Measurements from ENCODE around the gene PLXNB3. TPM values are rescaled to one million over a fixed set of nuclear protein-coding genes. Genes with fewer than 3 reads are reported as not detected.
"Not testable (repeated sequence)": the region's sequence is repeated elsewhere in the genome, so short reads cannot be mapped to it uniquely, and the experiment has no call there.

PLXNB3 gene
- total RNA-seq, 1 donor from 2014 or later = 4.5 TPM

GRCh38 chrX:153740631-153741222 is 23.3 kb upstream of the PLXNB3 start:
- Histone ChIP-seq H3K27me3 (ENCODE audit: control insufficient read depth, insufficient read depth, low read length) (no peaks in the 10 kb centered on the region), H3K4me3 (ENCODE audit: low read depth, low read length) (no peak overlapping the region), H3K36me3 (ENCODE audit: control insufficient read depth, insufficient read depth, low read length) (no peaks in the 10 kb centered on the region)
- TF ChIP-seq CTCF (IDR thresholded peaks at IDR 0.05; ENCODE audit: insufficient read depth, low read length, severe bottlenecking) = no peak
- no peak for DNase-seq (ENCODE audit: low read depth)
- no peak for FAIRE-seq

- FAIRE-seq (no peak), DNase-seq (ENCODE audit: low read depth) (no peak)
- TF ChIP-seq CTCF (IDR thresholded peaks at IDR 0.05; ENCODE audit: insufficient read depth, low read length, severe bottlenecking) = no peak
- no peaks in the 10 kb centered on the region for H3K36me3 ChIP-seq (ENCODE audit: control insufficient read depth, insufficient read depth, low read length)
- H3K27me3 ChIP-seq (ENCODE audit: control insufficient read depth, insufficient read depth, low read length) = no peaks in the 10 kb centered on the region
- no peak overlapping the region for H3K4me3 ChIP-seq (ENCODE audit: low read depth, low read length)
Measured at GRCh38 chrX:153741446-153741845, 22.6 kb upstream of the PLXNB3 start.

- not testable (repeated sequence) for DNase-seq (ENCODE audit: low read depth); H3K4me3 ChIP-seq (ENCODE audit: low read depth, low read length); FAIRE-seq; H3K27me3 ChIP-seq (ENCODE audit: control insufficient read depth, insufficient read depth, low read length); H3K36me3 ChIP-seq (ENCODE audit: control insufficient read depth, insufficient read depth, low read length)
Measured at GRCh38 chrX:153742111-153742510, 21.9 kb upstream of the PLXNB3 start.

GRCh38 chrX:153742796-153743467 is 21.1 kb upstream of the PLXNB3 start:
- not testable (repeated sequence) for FAIRE-seq; H3K36me3 ChIP-seq (ENCODE audit: control insufficient read depth, insufficient read depth, low read length); H3K4me3 ChIP-seq (ENCODE audit: low read depth, low read length); H3K27me3 ChIP-seq (ENCODE audit: control insufficient read depth, insufficient read depth, low read length); DNase-seq (ENCODE audit: low read depth)

GRCh38 chrX:153743468-153744209 is 20.4 kb upstream of the PLXNB3 start:
- not testable (repeated sequence) for H3K4me3 ChIP-seq (ENCODE audit: low read depth, low read length); FAIRE-seq; H3K27me3 ChIP-seq (ENCODE audit: control insufficient read depth, insufficient read depth, low read length); H3K36me3 ChIP-seq (ENCODE audit: control insufficient read depth, insufficient read depth, low read length)
- DNase-seq (ENCODE audit: low read depth) = peak; percentile 28

- TF ChIP-seq CTCF (IDR thresholded peaks at IDR 0.05; ENCODE audit: insufficient read depth, low read length, severe bottlenecking) = peak; percentile 15
- no peak for DNase-seq (ENCODE audit: low read depth)
- FAIRE-seq = no peak
- no peaks in the 10 kb centered on the region for H3K27me3 ChIP-seq (ENCODE audit: control insufficient read depth, insufficient read depth, low read length)
- H3K36me3 ChIP-seq (ENCODE audit: control insufficient read depth, insufficient read depth, low read length) = no peaks in the 10 kb centered on the region
- H3K4me3 ChIP-seq (ENCODE audit: low read depth, low read length) = no peak overlapping the region
Measured at GRCh38 chrX:153744210-153745066, 19.6 kb upstream of the PLXNB3 start.

GRCh38 chrX:153745067-153745433 is 19.0 kb upstream of the PLXNB3 start:
- not testable (repeated sequence) for FAIRE-seq; H3K27me3 ChIP-seq (ENCODE audit: control insufficient read depth, insufficient read depth, low read length); H3K4me3 ChIP-seq (ENCODE audit: low read depth, low read length); DNase-seq (ENCODE audit: low read depth); H3K36me3 ChIP-seq (ENCODE audit: control insufficient read depth, insufficient read depth, low read length)
